ENCODE measurements around the gene PMS2. TPM values are rescaled to one million over a fixed set of nuclear protein-coding genes. Genes with fewer than 3 reads are reported as not detected.
A peak's percentile ranks its signal among the peaks of the same experiment; 100 is the strongest.

The PMS2 gene
- total and polyA plus RNA-seq, 10 of the 15 experiments (the other 5 are each of a cell fraction or from before 2014, with no cell fraction given), result 3.6 to 25.4 (median 18.0) TPM

GRCh38 chr7:6008668-6009611 lies at the start of gene PMS2, which contains the start of gene AIMP2 (continued):
- TF ChIP-seq IKZF2 (IDR thresholded peaks at IDR 0.05) (peak; percentile 66 to 80; a peak in 3 of 4 replicates), ELK1 (IDR thresholded peaks at IDR 0.05; ENCODE audit: low read depth, low read length) (no peak), SKIL (IDR thresholded peaks at IDR 0.05; ENCODE audit: low read depth, poor library complexity, severe bottlenecking) (no peak), TAF1 (IDR thresholded peaks at IDR 0.05; ENCODE audit: borderline replicate concordance, low read depth, low read length) (peak; percentile 80), KDM1A (IDR thresholded peaks at IDR 0.05; ENCODE audit: borderline replicate concordance) (no peak), HDAC2 (IDR thresholded peaks at IDR 0.05) (no peak), EGR1 (IDR thresholded peaks at IDR 0.05; ENCODE audit: borderline replicate concordance in 1 of 2, low read depth in 2 of 2, low read length in 2 of 2) (no peak), MTA3 (IDR thresholded peaks at IDR 0.05; ENCODE audit: borderline replicate concordance, low read length) (no peak), CREM (IDR thresholded peaks at IDR 0.05; ENCODE audit: low read depth) (peak; percentile 86), WRNIP1 (IDR thresholded peaks at IDR 0.05; ENCODE audit: borderline replicate concordance, low read depth, low read length) (no peak), HDGF (IDR thresholded peaks at IDR 0.05) (no peak), NR2F1 (conservative IDR thresholded peaks at IDR 0.05) (peak; percentile 98), GATAD2B (conservative IDR thresholded peaks at IDR 0.05; ENCODE audit: low read depth) (peak; percentile 61), BCL11A (IDR thresholded peaks at IDR 0.05; ENCODE audit: low read depth, low read length) (no peak), POU2F2 (IDR thresholded peaks at IDR 0.05; ENCODE audit: borderline replicate concordance, low read depth, low read length) (peak; percentile 56; the same call in 1 of the 3 replicates), SIN3A (IDR thresholded peaks at IDR 0.05; ENCODE audit: low read depth, low read length) (peak; percentile 87), SRF (IDR thresholded peaks at IDR 0.05; ENCODE audit: low read depth in 2 of 2, low read length in 2 of 2) (no peak), IRF4 (IDR thresholded peaks at IDR 0.05; ENCODE audit: low read depth, low read length) (no peak), IRF5 (IDR thresholded peaks at IDR 0.05; ENCODE audit: borderline replicate concordance) (no peak), IRF3 (IDR thresholded peaks at IDR 0.05) (peak; percentile 56; the same call in 1 of the 2 replicates), SMC3 (IDR thresholded peaks at IDR 0.05; ENCODE audit: borderline replicate concordance, low read length) (peak; percentile 22; the same call in 1 of the 2 replicates), MEF2A (IDR thresholded peaks at IDR 0.05; ENCODE audit: insufficient read depth, low read depth, low read length) (no peak), CTCF (IDR thresholded peaks at IDR 0.05 in 2 of 3, conservative IDR thresholded peaks at IDR 0.05 in 1 of 3; ENCODE audit: control insufficient read depth in 2 of 3, extremely low read depth in 1 of 3, insufficient read depth in 1 of 3, low read depth in 3 of 3, low read length in 3 of 3) (peak; percentile 8 to 23 (median 18); a peak in 2 of 6 replicates)
